HCT116 (cell line): ENCODE measurements around the gene HOMER1. TPM values are rescaled to one million over a fixed set of nuclear protein-coding genes. Genes with fewer than 3 reads are reported as not detected.

Experiments used
- ATAC-seq: fragments of 200-7000 bp; cut with Tn5 transposase; 2 replicates; pipeline ENCODE4 v1.9.1; 2020; ENCODE audit warnings: mild to moderate bottlenecking, moderate library complexity
- BruUV-seq: library from RNA; stranded (reverse); fragments of 400-500 nt; replicated peaks from 2 replicates; lab custom pipeline; 2021; lab: Mats Ljungman, UMichigan
- CTCF ChIA-PET: fragments of 300-600 bp; sonication (Branson Sonifier 250); formaldehyde crosslinking; loops from one replicate; lab custom pipeline; 2021; ENCODE audit warnings: antibody characterized with exemption; lab: Charles Lee
- POLR2A ChIA-PET: fragments of 300-600, 350-600 bp; sonication (Branson Sonifier 250); formaldehyde crosslinking; loops from one replicate; lab custom pipeline; 2021; ENCODE audit warnings: antibody characterized with exemption; lab: Charles Lee
- RAD21 ChIA-PET, 2 experiments: fragments of 300-600 bp; sonication (Branson Sonifier 250); formaldehyde crosslinking; loops; one replicate each; lab custom pipeline; 2023; ENCODE audit warnings: low total read pairs in 2 of 2; ENCODE audit not compliant: uncharacterized antibody in 2 of 2, unreplicated experiment in 2 of 2, low non-redundant PET in 1 of 2; lab: Charles Lee
- DNase-seq: peaks from one replicate; pipeline ENCODE4 v3.0.0-alpha.2; 2010; ENCODE audit warnings: low read depth, low spot score
- H2AFZ ChIP-seq: fragments of 200-600 bp; shearing (Covaris generic), sonication (generic); 2 replicates; pipeline ENCODE4 v1.6.1; 2017; ENCODE audit warnings: low read depth, mixed run types, mixed read lengths, antibody characterized with exemption, low read length; ENCODE audit not compliant: poor library complexity, severe bottlenecking
- H3K27ac ChIP-seq: 2 replicates; pipeline ENCODE4 v1.5.1; 2012; ENCODE audit warnings: low read depth, low read length
- H3K27me3 ChIP-seq: fragments of 200-600 bp; sonication (generic); 2 replicates; pipeline ENCODE4 v1.6.1; 2016; ENCODE audit warnings: mixed run types, low read length, mixed read lengths; ENCODE audit not compliant: insufficient read depth
- H3K36me3 ChIP-seq, 2 experiments: fragments of 200-500 bp in 1 of 2; fragments of 200-600 bp in 1 of 2; sonication (Bioruptor generic) in 1 of 2; sonication (generic) in 1 of 2; 2 replicates each; pipeline versions ENCODE4 v1.5.1 to v1.6.1; 2014 to 2016; ENCODE audit warnings: low read length in 2 of 2, inconsistent platforms in 1 of 2, mixed read lengths in 1 of 2, mixed run types in 1 of 2; ENCODE audit not compliant: insufficient read depth in 2 of 2, control insufficient read depth in 1 of 2
- H3K4me1 ChIP-seq, 2 experiments: fragments of 200-600 bp in 1 of 2; sonication (generic) in 1 of 2; 2 replicates each; pipeline versions ENCODE4 v1.5.1 to v1.6.1; 2012 to 2017; ENCODE audit warnings: low read length in 2 of 2, inconsistent platforms in 1 of 2, mild to moderate bottlenecking in 1 of 2, mixed read lengths in 1 of 2, mixed run types in 1 of 2, moderate library complexity in 1 of 2; ENCODE audit not compliant: insufficient read depth in 2 of 2, control insufficient read depth in 1 of 2
- H3K4me2 ChIP-seq: fragments of 200-600 bp; sonication (generic); 2 replicates; pipeline ENCODE4 v1.6.1; 2017; ENCODE audit warnings: mixed run types, low read length, mixed read lengths
- H3K4me3 ChIP-seq, 2 experiments: fragments of 200-600 bp in 1 of 2; sonication (generic) in 1 of 2; replicated peaks in 1 of 2; 2 replicates each; pipeline ENCODE4 v1.5.1; 2011 to 2016; ENCODE audit warnings: low read length in 2 of 2, control low read depth in 1 of 2, low read depth in 1 of 2, mild to moderate bottlenecking in 1 of 2, mixed read lengths in 1 of 2, mixed run types in 1 of 2
- H3K79me2 ChIP-seq: fragments of 200-600 bp; sonication (generic); 2 replicates; pipeline ENCODE4 v1.6.1; 2017; ENCODE audit warnings: mild to moderate bottlenecking, mixed run types, low read length, moderate library complexity, mixed read lengths; ENCODE audit not compliant: insufficient read depth
- H3K9ac ChIP-seq: fragments of 200-600 bp; sonication (generic); 2 replicates; pipeline ENCODE4 v1.6.1; 2016; ENCODE audit warnings: low read length, mixed read lengths
- H3K9me2 ChIP-seq: fragments of 200-600 bp; sonication (generic), shearing (Covaris generic); 2 replicates; pipeline ENCODE4 v1.6.1; 2017; ENCODE audit warnings: mixed run types, mild to moderate bottlenecking, moderate library complexity; ENCODE audit not compliant: insufficient read depth
- H3K9me3 ChIP-seq, 2 experiments: fragments of 200-500 bp in 1 of 2; fragments of 200-600 bp in 1 of 2; sonication (Bioruptor generic) in 1 of 2; sonication (generic) in 1 of 2; 2 replicates each; pipeline ENCODE4 v1.6.1; 2014 to 2017; ENCODE audit warnings: low read length in 2 of 2, mixed read lengths in 2 of 2, inconsistent platforms in 1 of 2, low read depth in 1 of 2, mild to moderate bottlenecking in 1 of 2, mixed run types in 1 of 2, moderate library complexity in 1 of 2; ENCODE audit not compliant: control insufficient read depth in 1 of 2, insufficient read depth in 1 of 2
- H4K20me1 ChIP-seq: fragments of 200-600 bp; sonication (generic), shearing (Covaris generic); 2 replicates; pipeline ENCODE4 v1.6.1; 2017; ENCODE audit warnings: mixed run types, mild to moderate bottlenecking, moderate library complexity; ENCODE audit not compliant: insufficient read depth
- CBX3 ChIP-seq: IDR thresholded peaks from 2 replicates; pipeline ENCODE4 v1.6.1; 2012; ENCODE audit warnings: low read depth
- EGR1 ChIP-seq: IDR thresholded peaks from 2 replicates; pipeline ENCODE4 v1.6.1; 2012; ENCODE audit warnings: low read depth
- EZH2phosphoT487 ChIP-seq: fragments of 200-600 bp; IDR thresholded peaks from 2 replicates; pipeline ENCODE4 v1.6.1; 2018; ENCODE audit warnings: antibody characterized with exemption, borderline replicate concordance
- FOSL1 ChIP-seq: IDR thresholded peaks from 2 replicates; pipeline ENCODE4 v1.6.1; 2012; ENCODE audit warnings: low read depth
- JUND ChIP-seq: IDR thresholded peaks from 2 replicates; pipeline ENCODE4 v1.6.1; 2012
- POLR2A ChIP-seq: IDR thresholded peaks from 2 replicates; pipeline ENCODE4 v1.7.0; 2011; ENCODE audit warnings: borderline replicate concordance; ENCODE audit not compliant: insufficient read depth, insufficient read length; ENCODE audit errors: extremely low read depth
- RAD21 ChIP-seq: IDR thresholded peaks from 2 replicates; pipeline ENCODE4 v1.6.1; 2012; ENCODE audit warnings: low read depth, mild to moderate bottlenecking
- SRF ChIP-seq: IDR thresholded peaks from 2 replicates; pipeline ENCODE4 v1.6.1; 2012; ENCODE audit warnings: low read depth
- YY1 ChIP-seq: IDR thresholded peaks from 2 replicates; pipeline ENCODE4 v1.6.1; 2011; ENCODE audit warnings: low read length, low read depth, moderate library complexity, mild to moderate bottlenecking; ENCODE audit not compliant: insufficient replicate concordance; ENCODE audit errors: extremely low read depth
- ZFX ChIP-seq: fragments of 450-650 bp; IDR thresholded peaks from 2 replicates; pipeline ENCODE4 v1.6.1; 2017
- ZNF274 ChIP-seq: fragments of 200-500 bp; sonication (Bioruptor generic); IDR thresholded peaks from 2 replicates; pipeline ENCODE4 v1.6.1; 2014; ENCODE audit warnings: mild to moderate bottlenecking, low read depth, low read length, inconsistent platforms
- intact Hi-C: fragments of 100-400 bp; cut with micrococcal nuclease; formaldehyde crosslinking; loops from 2 replicates; pipeline ENCODE4 v1.10.0; 2022
- total RNA-seq: library from RNA; stranded (reverse); gene quantifications from one replicate; pipeline ENCODE4 v1.2.1, GENCODE V29; 2021; ENCODE audit not compliant: unreplicated experiment
- TF ChIP-seq, protein P1 (sequence below): IDR thresholded peaks from 2 replicates; pipeline ENCODE4 v1.6.1; 2012
- TF ChIP-seq, protein P2 (sequence below), 3 experiments: fragments of 200-600 bp in 1 of 3; sonication (generic) in 1 of 3; IDR thresholded peaks in 2 of 3; conservative IDR thresholded peaks in 1 of 3; 2 replicates each; pipeline ENCODE4 v1.5.1; 2012 to 2017; ENCODE audit warnings: low read depth in 2 of 3, low read length in 2 of 3, antibody characterized with exemption in 1 of 3, borderline replicate concordance in 1 of 3, control low read depth in 1 of 3, mild to moderate bottlenecking in 1 of 3, mixed read lengths in 1 of 3, mixed run types in 1 of 3, moderate library complexity in 1 of 3; ENCODE audit not compliant: insufficient read depth in 1 of 3
- TF ChIP-seq, protein P3 (sequence below): IDR thresholded peaks from 2 replicates; pipeline ENCODE4 v1.6.1; 2012

The HOMER1 gene
- total RNA-seq, 1 experiment from 2014 or later: 21.4 TPM

DNA sequence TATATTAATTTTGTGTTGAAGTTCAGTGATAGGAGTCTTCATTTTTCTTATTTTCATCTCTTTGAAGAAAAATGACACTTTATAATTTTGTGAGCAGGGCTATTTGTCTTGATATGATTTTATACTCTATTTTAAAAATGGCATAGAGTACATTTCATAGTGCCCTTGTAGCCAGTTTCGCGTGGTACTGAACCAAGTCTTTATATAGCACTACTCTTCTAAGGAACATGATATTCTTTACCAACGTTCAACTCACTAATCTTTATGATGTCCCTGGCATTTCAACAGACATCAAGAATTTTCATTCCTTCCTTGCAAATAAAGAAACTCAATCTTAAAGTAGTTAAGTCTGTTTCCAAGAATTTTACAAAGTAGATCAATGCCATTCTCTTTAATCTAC, 41.5 kb upstream of the HOMER1 start:
- Histone ChIP-seq H2AFZ (peak overlapping the region; percentile 81), H3K36me3 (no peaks in the 10 kb centered on the region), H3K9ac (no peak overlapping the region), H3K9me3 (no peaks in the 10 kb centered on the region), H3K27me3 (no peaks in the 10 kb centered on the region), H3K4me2 (no peak overlapping the region), H3K9me2 (no peaks in the 10 kb centered on the region), H3K79me2 (no peaks in the 10 kb centered on the region), H3K4me3 (no peak overlapping the region), H4K20me1 (no peaks in the 10 kb centered on the region), H3K27ac (no peak overlapping the region), H3K4me1 (peaks cover 0 to 2% of the 10 kb centered on the region in 2 experiments; a peak in 1 of 4 replicates)
- ChIA-PET RAD21 (no interaction called here), POLR2A (no interaction called here), CTCF (no interaction called here)
- TF ChIP-seq YY1 (no peak), EGR1 (no peak)
- intact Hi-C loops: no loop called here
- ATAC-seq (no peak), DNase-seq (no peak)
- no TSS peak for BruUV-seq

DNA sequence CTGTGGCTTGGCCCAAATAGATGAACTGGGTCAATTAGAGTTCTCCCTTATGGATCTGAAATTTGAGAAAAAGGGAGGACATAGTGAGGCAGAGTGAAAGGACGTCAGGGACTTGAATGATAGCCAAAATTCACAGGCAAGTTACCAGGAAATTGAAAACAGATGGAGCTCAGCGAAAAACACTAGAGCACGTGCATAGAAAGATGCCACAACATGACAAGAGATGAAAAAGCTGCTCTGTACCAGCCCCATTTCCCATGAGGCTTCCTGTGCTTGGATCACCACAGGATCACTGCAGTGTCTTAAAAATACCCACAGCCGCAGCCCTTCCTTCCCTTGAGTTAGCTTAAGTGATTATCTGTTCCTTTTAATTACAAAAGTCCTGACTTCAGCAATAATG, 39.0 kb upstream of the HOMER1 start:
- H3K9me2 ChIP-seq: no peaks in the 10 kb centered on the region
- no peaks in the 10 kb centered on the region for H3K79me2 ChIP-seq
- DNase-seq (no peak), ATAC-seq (no peak)
- no peak overlapping the region for H3K9ac ChIP-seq
- no peak overlapping the region for H2AFZ ChIP-seq
- no peak overlapping the region for H3K27ac ChIP-seq
- intact Hi-C loops: no loop called here
- CTCF ChIA-PET: no interaction called here
- TF ChIP-seq RAD21 (no peak), CBX3 (no peak), ZNF274 (no peak), EGR1 (no peak), JUND (no peak), EZH2phosphoT487 (no peak), YY1 (no peak), ZFX (no peak), FOSL1 (no peak), POLR2A (no peak), SRF (no peak)
- TF ChIP-seq, protein P1, sequence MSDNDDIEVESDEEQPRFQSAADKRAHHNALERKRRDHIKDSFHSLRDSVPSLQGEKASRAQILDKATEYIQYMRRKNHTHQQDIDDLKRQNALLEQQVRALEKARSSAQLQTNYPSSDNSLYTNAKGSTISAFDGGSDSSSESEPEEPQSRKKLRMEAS: no peak
- TF ChIP-seq, protein P2, sequence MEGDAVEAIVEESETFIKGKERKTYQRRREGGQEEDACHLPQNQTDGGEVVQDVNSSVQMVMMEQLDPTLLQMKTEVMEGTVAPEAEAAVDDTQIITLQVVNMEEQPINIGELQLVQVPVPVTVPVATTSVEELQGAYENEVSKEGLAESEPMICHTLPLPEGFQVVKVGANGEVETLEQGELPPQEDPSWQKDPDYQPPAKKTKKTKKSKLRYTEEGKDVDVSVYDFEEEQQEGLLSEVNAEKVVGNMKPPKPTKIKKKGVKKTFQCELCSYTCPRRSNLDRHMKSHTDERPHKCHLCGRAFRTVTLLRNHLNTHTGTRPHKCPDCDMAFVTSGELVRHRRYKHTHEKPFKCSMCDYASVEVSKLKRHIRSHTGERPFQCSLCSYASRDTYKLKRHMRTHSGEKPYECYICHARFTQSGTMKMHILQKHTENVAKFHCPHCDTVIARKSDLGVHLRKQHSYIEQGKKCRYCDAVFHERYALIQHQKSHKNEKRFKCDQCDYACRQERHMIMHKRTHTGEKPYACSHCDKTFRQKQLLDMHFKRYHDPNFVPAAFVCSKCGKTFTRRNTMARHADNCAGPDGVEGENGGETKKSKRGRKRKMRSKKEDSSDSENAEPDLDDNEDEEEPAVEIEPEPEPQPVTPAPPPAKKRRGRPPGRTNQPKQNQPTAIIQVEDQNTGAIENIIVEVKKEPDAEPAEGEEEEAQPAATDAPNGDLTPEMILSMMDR (IDR thresholded peaks at IDR 0.05 in 2 of 3, conservative IDR thresholded peaks at IDR 0.05 in 1 of 3; ENCODE audit: borderline replicate concordance in 1 of 3, insufficient read depth in 1 of 3, low read depth in 2 of 3, low read length in 2 of 3): no peak
- TF ChIP-seq, protein P3, sequence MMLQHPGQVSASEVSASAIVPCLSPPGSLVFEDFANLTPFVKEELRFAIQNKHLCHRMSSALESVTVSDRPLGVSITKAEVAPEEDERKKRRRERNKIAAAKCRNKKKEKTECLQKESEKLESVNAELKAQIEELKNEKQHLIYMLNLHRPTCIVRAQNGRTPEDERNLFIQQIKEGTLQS: no peak
- TF ChIP-seq, all 23 proteins: peak for 0
- ChIA-PET POLR2A (no interaction called here), RAD21 (no interaction called here)
- H4K20me1 ChIP-seq: no peaks in the 10 kb centered on the region
- no peaks in the 10 kb centered on the region for H3K36me3 ChIP-seq
- no TSS peak for BruUV-seq
- H3K4me2 ChIP-seq: no peak overlapping the region
- no peak overlapping the region for H3K4me3 ChIP-seq
- H3K4me1 ChIP-seq: peaks cover 3 to 5% of the 10 kb centered on the region in 2 experiments; a peak in 2 of 4 replicates
- H3K9me3 ChIP-seq: no peaks in the 10 kb centered on the region
- H3K27me3 ChIP-seq: no peaks in the 10 kb centered on the region
